GM06990 (cell line): ENCODE results near the gene PALS2.

Source experiments
- DNase-seq: peaks from one replicate; pipeline ENCODE4 v3.0.0-alpha.2; 2011; ENCODE audit not compliant: insufficient read length; ENCODE audit errors: extremely low read depth
- H3K27me3 ChIP-seq: replicated peaks from 2 replicates; pipeline ENCODE4 v1.6.0; 2011; ENCODE audit warnings: low read length; ENCODE audit not compliant: control insufficient read depth, insufficient read depth
- H3K36me3 ChIP-seq: 2 replicates; pipeline ENCODE4 v1.5.1; 2011; ENCODE audit warnings: low read length; ENCODE audit not compliant: control insufficient read depth, insufficient read depth
- H3K4me3 ChIP-seq: replicated peaks from 2 replicates; pipeline ENCODE4 v1.5.1; 2011; ENCODE audit warnings: low read depth, mild to moderate bottlenecking, control low read depth, low read length
- CTCF ChIP-seq: IDR thresholded peaks from 2 replicates; pipeline ENCODE4 v1.5.1; 2011; ENCODE audit warnings: low read length, control low read depth, mild to moderate bottlenecking, inconsistent platforms; ENCODE audit not compliant: insufficient read depth, poor library complexity, severe bottlenecking

The PALS2 gene

GRCh38 chr7:24619978-24620377 lies 46.7 kb downstream of the PALS2 start:
- H3K4me3 ChIP-seq, result no peak overlapping the region

GRCh38 chr7:24622646-24623182 lies 49.5 kb downstream of the PALS2 start:
- H3K27me3 ChIP-seq, result no peaks in the 10 kb centered on the region
- H3K4me3 ChIP-seq, result peak overlapping the region; percentile 22; the same call in 1 of the 2 replicates
- TF ChIP-seq CTCF, result no peak
- DNase-seq, result no peak
- H3K36me3 ChIP-seq, result no peaks in the 10 kb centered on the region

More at GRCh38 chr7:24619978-24620377, 46.7 kb downstream of the PALS2 start:
- Histone ChIP-seq H3K36me3 (no peaks in the 10 kb centered on the region), H3K27me3 (no peaks in the 10 kb centered on the region)
- TF ChIP-seq CTCF, result no peak
- no peak for DNase-seq
